IgD-negative memory B cell (primary cell): ENCODE results near the gene KDF1. TPM values are rescaled to one million over a fixed set of nuclear protein-coding genes. Genes with fewer than 3 reads are reported as not detected.

Experiments used
- H3K27ac Mint-ChIP-seq, 3 donors: one replicate each; pipeline ENCODE4 v1.8.0; 2020 to 2022; ENCODE audit warnings: mild to moderate bottlenecking in 3 of 3, mixed read lengths in 3 of 3, moderate library complexity in 1 of 3
- H3K27me3 Mint-ChIP-seq: one replicate; pipeline ENCODE4 v1.8.0; 2021; ENCODE audit warnings: mixed read lengths
- H3K36me3 Mint-ChIP-seq: one replicate; pipeline ENCODE4 v1.8.0; 2020; ENCODE audit warnings: mild to moderate bottlenecking, mixed read lengths
- H3K4me1 Mint-ChIP-seq, 3 donors: one replicate each; pipeline ENCODE4 v1.8.0; 2020 to 2022; ENCODE audit warnings: mixed read lengths in 3 of 3, mild to moderate bottlenecking in 1 of 3
- H3K4me3 Mint-ChIP-seq, 4 donors: one replicate each; pipeline ENCODE4 v1.8.0; 2020 to 2022; ENCODE audit warnings: mild to moderate bottlenecking in 4 of 4, mixed read lengths in 4 of 4, moderate library complexity in 3 of 4
- H3K9me3 Mint-ChIP-seq, 3 donors: one replicate each; pipeline ENCODE4 v1.8.0; 2020 to 2021; ENCODE audit warnings: mixed read lengths in 3 of 3, mild to moderate bottlenecking in 1 of 3
- polyA plus RNA-seq: library from polyadenylated mRNA; unstranded; fragments of 300-500 nt; fragmentation: Illumina TruSeq; gene quantifications from one replicate; pipeline ENCODE4 v1.2.3, GENCODE V29; 2021

Gene KDF1, protein sequence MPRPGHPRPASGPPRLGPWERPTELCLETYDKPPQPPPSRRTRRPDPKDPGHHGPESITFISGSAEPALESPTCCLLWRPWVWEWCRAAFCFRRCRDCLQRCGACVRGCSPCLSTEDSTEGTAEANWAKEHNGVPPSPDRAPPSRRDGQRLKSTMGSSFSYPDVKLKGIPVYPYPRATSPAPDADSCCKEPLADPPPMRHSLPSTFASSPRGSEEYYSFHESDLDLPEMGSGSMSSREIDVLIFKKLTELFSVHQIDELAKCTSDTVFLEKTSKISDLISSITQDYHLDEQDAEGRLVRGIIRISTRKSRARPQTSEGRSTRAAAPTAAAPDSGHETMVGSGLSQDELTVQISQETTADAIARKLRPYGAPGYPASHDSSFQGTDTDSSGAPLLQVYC
- polyA plus RNA-seq = 2.9 TPM

DNA sequence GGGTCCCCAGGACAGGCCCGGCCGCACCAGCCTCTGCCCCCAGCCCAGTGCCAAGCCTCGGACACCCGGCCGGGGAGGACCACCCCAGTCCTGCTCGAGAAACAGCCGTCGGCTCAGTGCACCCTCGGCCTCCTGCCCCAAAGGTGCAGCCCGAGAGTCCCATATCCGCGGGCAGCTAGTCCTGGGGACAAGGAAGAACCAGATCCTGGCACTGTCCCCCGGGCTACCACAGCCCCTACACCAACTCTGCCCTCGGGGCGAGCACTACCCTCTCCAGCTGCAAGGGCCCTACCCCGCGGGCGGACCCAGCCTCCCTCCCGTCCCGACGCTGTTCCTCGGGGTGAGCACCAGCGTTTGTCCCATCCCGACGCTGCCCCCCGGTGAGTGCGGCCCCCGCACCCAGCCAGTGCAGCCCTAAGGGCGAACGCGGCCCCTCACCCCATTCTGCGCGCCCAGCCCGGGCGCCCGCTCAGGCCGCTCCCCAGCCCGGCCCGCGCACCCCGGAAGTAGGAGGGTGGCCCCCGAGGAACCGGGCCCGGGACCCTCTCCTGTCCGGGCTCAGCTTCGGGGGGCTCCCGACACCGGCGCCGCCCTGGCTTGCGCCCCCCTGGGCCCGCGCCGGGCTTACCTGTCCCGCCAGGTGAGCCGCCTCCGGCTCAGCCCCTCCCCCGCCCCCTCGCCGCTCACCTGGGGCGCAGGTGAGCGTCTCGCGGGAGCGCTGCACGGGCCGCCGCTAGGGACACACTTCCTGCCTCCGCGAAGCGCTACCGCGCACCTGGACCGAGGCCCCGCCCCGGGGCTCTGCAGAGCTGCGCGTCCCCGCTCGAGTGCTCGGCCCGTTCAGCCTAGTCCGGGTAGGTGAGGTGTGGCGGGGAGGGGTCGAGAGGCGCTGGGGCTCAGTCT is at the start of gene KDF1:
TSS of gene KDF1 (minus strand) at position 747 of the 903 bp plus-strand sequence. CDS start 8,088 bp downstream, outside the sequence.
- Mint-ChIP-seq H3K4me1 (peaks cover 2 to 15% (median 4%) of the 10 kb centered on the region in 3 donors), H3K4me3 (peak within 1 kb of the TSS; percentile 78 to 94 (median 90)), H3K36me3 (peaks cover 7% of the 10 kb centered on the region), H3K27ac (peak within 1 kb of the TSS; percentile 21 to 91 (median 76)), H3K27me3 (peaks cover 11% of the 10 kb centered on the region), H3K9me3 (peaks cover 0 to 6% (median 2%) of the 10 kb centered on the region in 3 donors)

DNA sequence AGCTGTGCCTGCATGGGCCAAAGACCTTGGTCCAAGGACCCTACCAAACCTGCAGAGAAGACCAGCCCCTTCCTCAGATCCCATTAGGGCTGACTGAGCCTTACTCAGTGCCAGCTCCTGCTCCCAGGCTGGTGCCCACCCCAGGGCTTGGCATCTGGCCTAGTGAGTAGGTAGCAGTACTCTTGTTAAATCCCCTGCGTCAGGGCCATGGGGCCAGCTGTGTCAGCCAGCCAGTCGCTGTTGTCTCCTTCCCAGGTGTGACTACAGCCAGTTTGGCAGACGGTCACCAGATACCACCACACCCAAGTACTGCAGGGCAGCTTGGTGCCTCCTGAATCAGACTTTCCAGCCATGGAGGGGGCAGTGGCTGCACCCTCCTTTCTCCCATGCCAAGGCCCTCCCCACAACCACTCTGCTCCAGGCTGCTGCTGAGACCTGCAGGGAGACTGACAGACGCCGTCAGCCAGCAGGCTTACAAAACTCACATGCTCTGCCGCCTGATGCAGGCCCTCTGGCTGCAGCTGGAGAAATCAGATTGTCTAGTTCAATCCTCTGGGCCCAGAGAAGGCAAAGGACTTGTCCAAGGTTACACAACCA is 49.4 kb upstream of the KDF1 start:
- peaks cover 2% of the 10 kb centered on the region for H3K36me3 Mint-ChIP-seq
- no peak overlapping the region for H3K4me3 Mint-ChIP-seq
- H3K27ac Mint-ChIP-seq = no peak overlapping the region
- peaks cover 23% of the 10 kb centered on the region for H3K27me3 Mint-ChIP-seq
- H3K4me1 Mint-ChIP-seq = peaks cover 2 to 10% (median 3%) of the 10 kb centered on the region in 3 donors
- H3K9me3 Mint-ChIP-seq = no peaks in the 10 kb centered on the region

DNA sequence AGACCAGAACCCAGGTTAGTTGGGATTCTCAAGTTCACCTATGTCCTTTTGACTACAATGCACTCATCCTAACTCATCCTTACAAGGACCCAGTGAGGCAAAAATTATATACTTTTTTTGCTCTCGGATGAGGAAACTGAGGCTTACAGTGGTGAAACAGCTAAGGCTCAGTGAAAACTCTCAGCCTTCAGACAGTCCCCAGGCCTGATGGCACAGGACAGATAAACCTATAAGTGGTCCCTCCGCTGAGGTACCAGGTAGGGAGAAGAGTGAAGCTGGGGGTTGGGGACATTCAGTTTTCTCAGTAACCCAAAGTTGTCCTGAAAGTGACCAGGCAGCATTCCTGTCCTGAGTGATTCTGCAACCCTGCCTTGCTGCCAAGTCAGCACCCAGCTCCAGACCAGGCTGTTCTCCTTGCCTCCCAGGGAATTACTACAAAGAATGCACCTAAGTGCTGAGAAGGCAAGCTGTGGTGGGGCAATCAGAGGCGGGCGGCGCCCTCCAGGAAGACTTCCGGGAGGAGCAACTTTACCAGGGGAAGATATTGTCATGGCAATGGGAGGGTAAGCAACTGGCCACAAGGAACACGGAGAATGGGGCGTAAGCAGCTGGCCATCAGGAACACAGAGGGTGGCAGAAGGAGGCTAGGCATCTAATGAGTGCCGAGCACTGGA is 47.8 kb upstream of the KDF1 start:
- Mint-ChIP-seq H3K27ac (no peak overlapping the region), H3K4me1 (peaks cover 2 to 10% (median 3%) of the 10 kb centered on the region in 3 donors), H3K27me3 (peaks cover 19% of the 10 kb centered on the region), H3K9me3 (no peaks in the 10 kb centered on the region), H3K36me3 (peaks cover 2% of the 10 kb centered on the region), H3K4me3 (no peak overlapping the region)

DNA sequence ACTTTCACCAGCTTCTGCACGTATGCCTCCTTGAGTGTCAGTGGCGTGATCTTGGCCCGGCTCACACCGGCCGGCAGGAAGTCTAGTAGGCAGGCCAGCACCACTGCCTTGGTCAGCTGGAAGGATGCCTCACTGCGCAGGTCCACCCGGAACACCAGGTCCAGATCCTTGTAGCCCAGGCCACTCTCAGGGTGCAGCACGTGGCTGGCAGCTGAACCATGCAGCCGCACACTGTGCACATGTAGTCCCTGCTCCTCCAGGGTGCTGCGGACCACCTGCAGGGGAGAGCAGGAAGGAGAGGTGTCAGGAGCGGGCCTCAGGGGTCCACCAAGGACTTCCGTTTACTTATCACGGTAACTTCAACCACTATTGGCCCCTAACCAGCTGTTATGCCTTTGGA is 46.4 kb upstream of the KDF1 start:
- Mint-ChIP-seq H3K36me3 (no peaks in the 10 kb centered on the region), H3K9me3 (no peaks in the 10 kb centered on the region), H3K4me3 (no peak overlapping the region), H3K4me1 (peaks cover 10 to 11% (median 11%) of the 10 kb centered on the region in 3 donors), H3K27ac (no peak overlapping the region), H3K27me3 (peaks cover 9% of the 10 kb centered on the region)

DNA sequence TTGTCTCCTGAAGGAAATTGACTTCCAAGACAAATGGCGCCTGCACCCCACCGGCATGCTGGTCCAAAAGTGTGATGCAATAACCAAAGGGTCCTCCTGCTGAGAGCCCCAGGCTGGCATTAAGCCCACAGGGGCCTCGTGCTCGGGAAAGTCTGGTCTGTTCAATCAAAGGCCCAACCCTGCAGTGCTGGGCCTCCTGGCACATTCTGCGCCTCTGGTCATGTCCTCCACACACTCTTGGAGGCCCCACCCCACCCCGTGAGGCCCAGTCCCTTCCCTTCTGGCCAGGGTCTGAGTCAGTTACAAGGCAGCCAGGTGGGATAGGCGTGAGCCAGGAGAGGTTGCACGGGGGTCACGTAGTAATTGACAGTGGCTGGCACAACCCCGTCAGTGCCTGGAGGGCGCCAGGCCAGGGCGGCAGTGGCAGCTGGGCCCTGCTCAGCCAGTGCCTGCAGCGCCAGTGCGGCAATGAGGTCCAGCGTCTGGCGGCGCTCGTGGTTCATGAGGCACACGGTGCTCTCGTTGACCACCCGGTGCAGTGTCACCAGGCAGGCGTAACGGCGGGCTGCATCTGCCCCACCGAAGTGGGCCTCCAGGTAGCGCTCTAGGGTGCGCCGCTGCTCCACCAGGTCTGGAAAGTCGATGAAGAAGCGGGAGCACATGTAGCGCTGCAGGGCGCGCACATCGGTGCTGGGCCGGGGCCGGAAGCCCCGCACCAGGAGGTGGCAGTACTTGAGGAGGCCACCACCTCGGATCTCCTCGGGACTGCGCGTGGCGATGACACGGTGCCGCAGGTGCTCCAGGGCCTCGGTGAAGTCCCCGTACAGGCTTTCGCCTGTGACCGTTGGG is 45.6 kb upstream of the KDF1 start:
- Mint-ChIP-seq H3K27ac (no peak overlapping the region), H3K36me3 (no peaks in the 10 kb centered on the region), H3K4me1 (peaks cover 8 to 13% (median 12%) of the 10 kb centered on the region in 3 donors), H3K4me3 (no peak overlapping the region), H3K9me3 (no peaks in the 10 kb centered on the region), H3K27me3 (peaks cover 4% of the 10 kb centered on the region)

DNA sequence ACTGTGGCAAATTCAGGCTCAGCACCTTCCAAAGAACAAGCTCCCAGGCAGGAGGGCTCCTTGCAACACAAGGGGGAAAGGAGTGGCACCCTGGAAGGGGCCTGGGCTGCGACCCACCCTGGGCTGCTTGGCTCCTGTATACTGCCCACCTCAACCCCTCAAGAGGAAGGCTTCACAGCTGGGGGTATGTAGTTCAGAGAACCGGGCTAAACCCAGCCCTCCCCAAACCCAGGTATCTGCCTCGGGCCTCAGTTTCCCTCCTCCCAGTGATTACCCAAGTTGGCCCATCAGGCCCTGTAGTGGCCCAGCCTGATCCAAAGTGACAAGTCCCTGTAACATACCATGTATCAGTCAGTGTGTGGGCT is 44.9 kb upstream of the KDF1 start:
- H3K4me1 Mint-ChIP-seq = peaks cover 12 to 14% (median 13%) of the 10 kb centered on the region in 3 donors
- no peaks in the 10 kb centered on the region for H3K9me3 Mint-ChIP-seq
- H3K27ac Mint-ChIP-seq = no peak overlapping the region
- peaks cover 4% of the 10 kb centered on the region for H3K27me3 Mint-ChIP-seq
- no peaks in the 10 kb centered on the region for H3K36me3 Mint-ChIP-seq
- H3K4me3 Mint-ChIP-seq = no peak overlapping the region

DNA sequence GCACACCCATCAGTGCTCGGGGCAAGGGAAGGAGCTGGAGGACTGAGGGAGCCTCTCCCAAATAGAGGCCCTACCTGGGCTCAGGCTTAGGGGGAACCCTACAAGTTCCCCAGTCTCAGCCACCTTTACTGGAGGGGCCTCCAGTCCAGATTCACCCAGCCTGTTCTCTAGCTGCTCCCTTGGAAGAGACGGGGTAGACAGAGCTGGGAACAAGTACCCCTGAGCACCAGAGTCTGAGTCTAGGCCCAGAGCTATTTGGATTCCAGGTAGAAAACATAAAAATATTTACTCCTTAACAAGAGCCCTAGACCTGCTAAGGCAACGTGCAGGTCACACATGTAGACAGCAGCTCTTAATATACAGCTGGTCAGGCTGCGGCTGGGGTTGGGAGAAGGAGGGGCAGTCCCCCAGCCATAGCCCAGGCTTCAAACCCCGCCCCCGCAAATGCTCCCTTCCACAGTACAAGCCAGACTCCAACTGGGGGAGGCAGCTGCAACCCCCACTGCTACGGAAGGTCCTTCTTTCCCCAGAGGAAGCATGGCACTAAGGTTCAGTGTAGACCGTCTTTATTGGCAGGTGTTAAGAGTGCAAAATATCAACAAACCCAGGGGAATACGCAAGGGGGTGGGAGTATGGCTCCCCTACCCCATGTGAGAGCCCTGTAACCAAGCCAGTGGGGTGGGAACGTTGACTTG is 44.4 kb upstream of the KDF1 start:
- Mint-ChIP-seq H3K4me1 (peaks cover 12 to 14% (median 13%) of the 10 kb centered on the region in 3 donors), H3K27ac (no peak overlapping the region), H3K9me3 (no peaks in the 10 kb centered on the region), H3K4me3 (no peak overlapping the region), H3K27me3 (peaks cover 4% of the 10 kb centered on the region), H3K36me3 (no peaks in the 10 kb centered on the region)

DNA sequence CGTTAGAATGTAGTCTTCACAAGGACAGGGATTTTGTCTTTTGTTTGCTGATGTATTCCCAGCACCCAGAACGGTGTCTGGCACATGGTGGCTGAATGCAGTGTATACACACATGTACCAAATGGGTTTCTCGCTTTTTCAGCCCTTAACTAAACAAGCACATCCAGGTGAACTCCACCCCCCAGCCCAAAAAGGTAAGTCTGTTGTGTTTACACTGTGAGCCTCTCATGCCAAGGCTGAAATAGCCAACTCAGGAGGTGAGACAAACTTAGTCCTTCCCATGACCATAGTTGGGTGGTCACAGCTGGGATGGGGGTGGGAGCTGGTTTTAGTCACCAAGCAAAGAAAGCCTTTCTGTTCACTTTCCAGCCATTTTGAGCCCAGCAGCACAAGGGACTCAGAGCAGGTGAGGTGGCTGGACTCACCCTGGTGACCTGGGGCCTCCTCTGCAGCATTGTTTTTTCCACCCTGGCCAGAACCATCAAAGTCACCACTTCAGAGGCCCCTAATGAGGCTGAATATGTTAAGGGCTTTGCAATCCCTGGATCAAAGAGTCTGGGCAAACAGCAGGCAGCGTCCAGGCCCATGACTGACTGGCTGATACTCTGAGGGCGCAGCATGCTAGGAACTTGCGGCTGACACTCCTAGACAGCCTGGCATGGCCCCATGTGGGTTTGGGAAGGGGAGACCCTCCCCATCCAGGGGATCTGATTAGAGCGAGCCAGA is 43.6 kb upstream of the KDF1 start:
- Mint-ChIP-seq H3K36me3 (no peaks in the 10 kb centered on the region), H3K27ac (no peak overlapping the region), H3K9me3 (no peaks in the 10 kb centered on the region), H3K4me1 (peaks cover 12 to 14% (median 13%) of the 10 kb centered on the region in 3 donors), H3K27me3 (peaks cover 4% of the 10 kb centered on the region), H3K4me3 (no peak overlapping the region)

DNA sequence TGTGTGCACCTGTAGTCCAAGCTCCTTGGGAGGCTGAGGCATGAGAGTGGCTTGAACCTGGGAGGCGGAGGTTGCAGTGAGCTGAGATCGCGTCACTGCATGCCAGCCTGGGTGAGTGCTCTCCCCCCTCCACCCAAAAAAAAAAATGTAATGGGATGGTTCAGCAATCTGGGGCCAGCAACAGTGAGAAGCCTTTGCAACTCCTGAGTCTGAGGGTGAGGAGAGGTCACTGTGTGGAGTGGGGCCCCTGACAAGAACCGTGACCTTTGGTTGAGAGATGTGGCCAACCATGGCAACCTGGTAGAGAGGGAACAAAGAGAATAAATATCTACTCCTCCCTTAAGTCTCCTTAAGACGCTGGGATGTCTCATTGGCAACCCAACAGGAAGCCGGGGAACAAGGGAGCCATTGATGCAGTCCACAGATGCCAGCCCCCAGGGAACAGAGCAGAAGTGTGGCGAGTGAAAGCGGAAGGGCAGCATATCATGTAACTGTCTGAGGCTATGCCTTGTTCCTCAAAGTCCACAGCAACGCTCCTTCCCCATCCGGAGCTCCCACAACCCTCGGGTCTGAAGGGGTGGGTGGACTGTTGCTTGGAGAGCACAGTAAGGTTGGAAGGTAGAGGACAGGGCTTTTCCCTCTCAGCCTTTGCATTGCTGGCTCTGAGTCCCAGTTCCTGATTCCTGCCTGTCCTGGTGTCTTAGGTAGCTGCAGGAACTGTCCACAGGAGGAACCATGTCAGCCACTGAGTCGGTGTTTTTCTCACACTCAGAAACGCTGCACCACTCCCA is 41.5 kb upstream of the KDF1 start:
- H3K4me3 Mint-ChIP-seq = peak overlapping the region in 3 of 4 donors; percentile 63 to 82 (median 73)
- no peaks in the 10 kb centered on the region for H3K9me3 Mint-ChIP-seq
- no peaks in the 10 kb centered on the region for H3K36me3 Mint-ChIP-seq
- peak overlapping the region; percentile 59 to 85 (median 71) for H3K27ac Mint-ChIP-seq
- peaks cover 16 to 22% (median 17%) of the 10 kb centered on the region in 3 donors for H3K4me1 Mint-ChIP-seq
- H3K27me3 Mint-ChIP-seq = peaks cover 3% of the 10 kb centered on the region

DNA sequence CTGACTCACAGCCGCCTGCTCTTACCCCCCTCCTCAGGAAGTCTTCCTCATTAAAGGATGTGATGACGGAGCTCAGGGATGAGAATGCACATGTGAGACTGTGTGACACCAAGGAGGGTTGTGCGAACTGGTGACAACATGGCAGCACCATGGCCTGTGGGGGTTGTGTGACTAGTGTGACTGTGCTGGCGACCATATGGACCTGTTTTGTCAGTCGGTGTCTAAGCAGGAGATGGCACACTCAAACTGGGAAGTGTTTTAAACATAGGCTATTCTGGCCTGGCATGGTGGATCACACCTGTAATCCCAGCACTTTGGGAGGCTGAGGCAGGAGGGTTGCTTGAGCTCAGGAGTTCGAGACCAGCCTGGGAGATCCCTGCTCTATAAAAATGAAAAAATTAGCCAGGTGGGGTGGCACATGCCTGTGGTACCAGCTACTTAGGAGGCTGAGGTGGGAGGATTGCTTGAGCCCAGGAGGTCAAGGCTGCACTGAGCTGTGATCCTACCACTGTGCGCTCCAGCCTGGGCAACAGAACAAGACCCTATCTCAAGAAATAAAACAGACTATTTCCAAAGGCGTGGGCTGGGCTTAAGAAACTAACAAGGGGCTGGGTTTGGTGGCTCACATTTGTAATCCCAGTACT is 40.7 kb upstream of the KDF1 start:
- H3K27ac Mint-ChIP-seq = no peak overlapping the region
- peak overlapping the region in 1 of 4 donors; percentile 49 for H3K4me3 Mint-ChIP-seq
- no peaks in the 10 kb centered on the region for H3K9me3 Mint-ChIP-seq

DNA sequence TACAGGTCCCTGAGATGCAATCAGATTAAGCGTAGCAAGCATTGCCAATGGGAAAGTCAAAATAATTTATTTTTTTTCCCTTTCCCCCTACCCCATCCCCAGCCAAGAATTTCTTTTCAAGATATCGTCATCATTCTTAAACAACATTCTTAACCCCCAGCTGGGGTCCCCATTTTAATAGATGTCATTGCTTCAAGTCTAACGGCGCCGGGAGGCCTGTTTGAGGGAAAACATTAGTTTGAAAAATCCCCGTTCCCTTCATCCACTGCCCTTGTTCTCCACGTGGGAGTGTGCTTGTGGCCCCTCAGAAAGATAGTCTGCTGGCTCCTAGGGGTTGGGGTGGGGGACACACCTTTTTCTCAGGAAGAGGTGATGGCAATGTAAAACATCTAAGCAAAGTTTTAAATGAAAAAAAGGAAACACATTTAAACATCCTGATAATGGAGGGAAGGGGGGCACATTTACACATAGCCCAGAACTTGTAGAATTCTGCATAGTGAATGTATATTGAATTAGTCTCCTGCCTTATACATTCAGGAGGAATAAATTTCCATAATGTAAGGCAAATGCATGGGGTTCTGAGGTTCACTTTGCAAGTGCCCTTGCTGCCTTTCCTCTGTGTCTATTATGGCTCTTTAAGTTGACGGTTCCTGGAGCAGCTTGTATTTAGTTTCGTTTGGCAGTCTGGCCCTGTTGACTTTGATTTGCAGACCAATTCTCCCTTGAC is 40.0 kb upstream of the KDF1 start:
- Mint-ChIP-seq H3K4me1 (peaks cover 16 to 24% (median 17%) of the 10 kb centered on the region in 3 donors), H3K27me3 (peaks cover 8% of the 10 kb centered on the region), H3K27ac (no peak overlapping the region), H3K4me3 (peak overlapping the region in 1 of 4 donors; percentile 37), H3K9me3 (no peaks in the 10 kb centered on the region), H3K36me3 (no peaks in the 10 kb centered on the region)

More for the DNA sequence above, 40.7 kb upstream of the KDF1 start:
- Mint-ChIP-seq H3K36me3 (no peaks in the 10 kb centered on the region), H3K27me3 (peaks cover 3% of the 10 kb centered on the region), H3K4me1 (peaks cover 16 to 22% (median 17%) of the 10 kb centered on the region in 3 donors)
